HAP-1 (cell line): ENCODE data around the gene CLIC4.

ENCODE experiments used
- DNase-seq, 2 experiments: peaks; one replicate each; pipeline ENCODE4 v3.0.0-alpha.2; 2016 to 2020; ENCODE audit warnings: low spot score in 2 of 2
- H3K27me3 ChIP-seq: fragments of 250-450 bp; sonication (Bioruptor Pico); 2 replicates; pipeline ENCODE4 v1.5.1; 2020; ENCODE audit warnings: low read depth, mild to moderate bottlenecking, moderate library complexity
- H3K36me3 ChIP-seq: fragments of 250-450 bp; sonication (Bioruptor Pico); replicated peaks from 2 replicates; pipeline ENCODE4 v1.5.1; 2020; ENCODE audit warnings: mild to moderate bottlenecking
- H3K4me1 ChIP-seq: fragments of 250-450 bp; sonication (Bioruptor Pico); 2 replicates; pipeline ENCODE4 v1.5.1; 2020; ENCODE audit warnings: mild to moderate bottlenecking
- H3K4me3 ChIP-seq: fragments of 250-450 bp; sonication (Bioruptor Pico); 2 replicates; pipeline ENCODE4 v1.5.1; 2020; ENCODE audit warnings: mild to moderate bottlenecking, moderate library complexity
- H3K9me3 ChIP-seq: fragments of 250-450 bp; sonication (Bioruptor Pico); 2 replicates; pipeline ENCODE4 v1.5.1; 2020; ENCODE audit warnings: mild to moderate bottlenecking, moderate library complexity
- in situ Hi-C: fragments of 300-500 bp; cut with MboI; formaldehyde crosslinking; loops from 3 replicates; pipeline ENCODE4 v1.14.3; 2020; ENCODE audit warnings: low sequenced_read_pairs, inconsistent platforms, mixed read lengths

Gene CLIC4

GRCh38 chr1:24862775-24863483 is 117.7 kb downstream of the CLIC4 start:
- H3K4me1 ChIP-seq = peaks cover 4% of the 10 kb centered on the region; the same call in 1 of the 2 replicates
- H3K9me3 ChIP-seq = no peaks in the 10 kb centered on the region
- no peak overlapping the region for H3K4me3 ChIP-seq
- in situ Hi-C loops = no loop called here
- H3K27me3 ChIP-seq = no peaks in the 10 kb centered on the region
- no peaks in the 10 kb centered on the region for H3K36me3 ChIP-seq
- DNase-seq = no peak

GRCh38 chr1:24864370-24864777 is 119.1 kb downstream of the CLIC4 start:
- Histone ChIP-seq H3K9me3 (no peaks in the 10 kb centered on the region), H3K36me3 (no peaks in the 10 kb centered on the region), H3K4me1 (peaks cover 4% of the 10 kb centered on the region; the same call in 1 of the 2 replicates), H3K27me3 (no peaks in the 10 kb centered on the region), H3K4me3 (no peak overlapping the region)
- DNase-seq = peak in 1 of 2 experiments; percentile 31
- in situ Hi-C loops = no loop called here

- in situ Hi-C loops = no loop called here
- no peak overlapping the region for H3K4me3 ChIP-seq
- DNase-seq = no peak
- H3K27me3 ChIP-seq = no peaks in the 10 kb centered on the region
- H3K4me1 ChIP-seq = peaks cover 4% of the 10 kb centered on the region; the same call in 1 of the 2 replicates
- H3K9me3 ChIP-seq = no peaks in the 10 kb centered on the region
- H3K36me3 ChIP-seq = no peaks in the 10 kb centered on the region
These were observed 119.9 kb downstream of the CLIC4 start for GRCh38 chr1:24865168-24865567.

GRCh38 chr1:24865587-24865986 is 120.3 kb downstream of the CLIC4 start:
- Histone ChIP-seq H3K4me1 (peaks cover 4% of the 10 kb centered on the region; the same call in 1 of the 2 replicates), H3K4me3 (no peak overlapping the region), H3K27me3 (no peaks in the 10 kb centered on the region), H3K9me3 (no peaks in the 10 kb centered on the region), H3K36me3 (no peaks in the 10 kb centered on the region)
- in situ Hi-C loops = no loop called here
- DNase-seq = no peak

- Histone ChIP-seq H3K4me1 (peaks cover 4% of the 10 kb centered on the region; the same call in 1 of the 2 replicates), H3K27me3 (no peaks in the 10 kb centered on the region), H3K9me3 (no peaks in the 10 kb centered on the region), H3K4me3 (no peak overlapping the region), H3K36me3 (no peaks in the 10 kb centered on the region)
- no peak for DNase-seq
- in situ Hi-C loops = no loop called here
These were observed 121.2 kb downstream of the CLIC4 start for GRCh38 chr1:24866211-24867083.

GRCh38 chr1:24867084-24867870 is 122.0 kb downstream of the CLIC4 start:
- H3K4me1 ChIP-seq = peaks cover 4% of the 10 kb centered on the region; the same call in 1 of the 2 replicates
- no peak overlapping the region for H3K4me3 ChIP-seq
- in situ Hi-C loops = no loop called here
- no peak for DNase-seq
- no peaks in the 10 kb centered on the region for H3K27me3 ChIP-seq
- no peaks in the 10 kb centered on the region for H3K36me3 ChIP-seq
- no peaks in the 10 kb centered on the region for H3K9me3 ChIP-seq

GRCh38 chr1:24868016-24868875 is 123.0 kb downstream of the CLIC4 start:
- peaks cover 4% of the 10 kb centered on the region; the same call in 1 of the 2 replicates for H3K4me1 ChIP-seq
- no peaks in the 10 kb centered on the region for H3K9me3 ChIP-seq
- in situ Hi-C loops = no loop called here
- no peaks in the 10 kb centered on the region for H3K27me3 ChIP-seq
- H3K36me3 ChIP-seq = no peaks in the 10 kb centered on the region
- DNase-seq = no peak
- H3K4me3 ChIP-seq = no peak overlapping the region

GRCh38 chr1:24870551-24871195 is 125.4 kb downstream of the CLIC4 start:
- no peaks in the 10 kb centered on the region; the same call in 1 of the 2 replicates for H3K27me3 ChIP-seq
- no peaks in the 10 kb centered on the region for H3K36me3 ChIP-seq
- H3K9me3 ChIP-seq = no peaks in the 10 kb centered on the region
- no peak for DNase-seq
- in situ Hi-C loops = no loop called here
- no peaks in the 10 kb centered on the region; the same call in 1 of the 2 replicates for H3K4me1 ChIP-seq
- no peak overlapping the region for H3K4me3 ChIP-seq

GRCh38 chr1:24871306-24871901 is 126.2 kb downstream of the CLIC4 start:
- Histone ChIP-seq H3K9me3 (no peaks in the 10 kb centered on the region), H3K4me3 (no peak overlapping the region), H3K4me1 (no peaks in the 10 kb centered on the region; the same call in 1 of the 2 replicates), H3K36me3 (no peaks in the 10 kb centered on the region), H3K27me3 (no peaks in the 10 kb centered on the region; the same call in 1 of the 2 replicates)
- in situ Hi-C loops = no loop called here
- no peak for DNase-seq

- no peaks in the 10 kb centered on the region; the same call in 1 of the 2 replicates for H3K4me1 ChIP-seq
- DNase-seq = no peak
- in situ Hi-C loops = no loop called here
- no peaks in the 10 kb centered on the region for H3K9me3 ChIP-seq
- H3K27me3 ChIP-seq = no peaks in the 10 kb centered on the region; the same call in 1 of the 2 replicates
- H3K4me3 ChIP-seq = no peak overlapping the region
- no peaks in the 10 kb centered on the region for H3K36me3 ChIP-seq
These were observed 127.0 kb downstream of the CLIC4 start for GRCh38 chr1:24872061-24872850.

GRCh38 chr1:24873148-24873547 is 127.9 kb downstream of the CLIC4 start:
- DNase-seq = no peak
- no peaks in the 10 kb centered on the region for H3K36me3 ChIP-seq
- H3K27me3 ChIP-seq = no peaks in the 10 kb centered on the region; the same call in 1 of the 2 replicates
- H3K4me1 ChIP-seq = no peaks in the 10 kb centered on the region; the same call in 1 of the 2 replicates
- in situ Hi-C loops = no loop called here
- H3K4me3 ChIP-seq = no peak overlapping the region
- H3K9me3 ChIP-seq = no peaks in the 10 kb centered on the region
